ENCODE data around the gene TMEM106A. TPM values are rescaled to one million over a fixed set of nuclear protein-coding genes. Genes with fewer than 3 reads are reported as not detected.

Gene TMEM106A
- total and polyA plus RNA-seq, 2 of the 13 experiments (the other 11 are each of a cell fraction or from before 2014, with no cell fraction given): 16.9 to 35.9 TPM

- H3K79me2 ChIP-seq (ENCODE audit: insufficient read depth, low read length): peaks cover 54% of the 10 kb centered on the region
- H2AFZ ChIP-seq (ENCODE audit: low read length): no peak overlapping the region
- no peaks in the 10 kb centered on the region for H3K9me3 ChIP-seq (ENCODE audit: low read length)
- DNase-seq (ENCODE audit: low spot score) (peak; percentile 87), FAIRE-seq (peak; percentile 86), ATAC-seq (peak; percentile 75)
- ChIA-PET CTCF (ENCODE audit: low intra/inter-chr PET ratio, low total read pairs) (no interaction called here), POLR2A (interaction anchor here (0.6 to 2.6 kb wide), 4 partner anchors 8 to 139 kb away, joined by 3 to 31 read pairs (median 4); partner anchors contain the start of gene TMEM106A)
- under 1% methylated on average over 2 of the region's 2 CpGs for WGBS (ENCODE audit: low lambda C conversion rate)
- peaks cover 73% of the 10 kb centered on the region for H3K4me1 ChIP-seq (ENCODE audit: insufficient read depth, low read length)
- H4K20me1 ChIP-seq (ENCODE audit: insufficient read depth, low read length): no peaks in the 10 kb centered on the region
- no peaks in the 10 kb centered on the region; a peak in 1 of 5 replicates for H3K27me3 ChIP-seq (ENCODE audit: control insufficient read depth in 1 of 2, insufficient read depth in 2 of 2, low read length in 2 of 2)
- H3K36me3 ChIP-seq (replicated peaks in 1 of 2; ENCODE audit: control insufficient read depth in 1 of 2, insufficient read depth in 2 of 2, low read length in 2 of 2): peaks cover 9 to 38% of the 10 kb centered on the region in 2 experiments
- H3K9ac ChIP-seq (ENCODE audit: insufficient read depth, low read depth, low read length): peak overlapping the region; percentile 63
- intact Hi-C loops (cut with micrococcal nuclease; ENCODE audit: unreplicated experiment): no loop called here
- peak overlapping the region; percentile 82 for H3K27ac ChIP-seq (ENCODE audit: extremely low read length, insufficient read depth, low read length)
- in situ Hi-C loops (cut with HindIII; ENCODE audit: extremely low pct_ligation_motif_present, low pct_unique_long_range_greater_than_20kb): no loop called here
- H3K4me3 ChIP-seq (replicated peaks in 1 of 3; ENCODE audit: insufficient read depth in 1 of 3, low read depth in 2 of 3, low read length in 3 of 3): peak overlapping the region; percentile 19 to 40 (median 38); a peak in 5 of 6 replicates
- peak overlapping the region; percentile 71 for H3K4me2 ChIP-seq (ENCODE audit: low read depth, low read length)
- no TSS peak for BruUV-seq (replicated peaks)
- TF ChIP-seq GATA4 (IDR thresholded peaks at IDR 0.05; ENCODE audit: borderline replicate concordance, low read depth) (0 out of 2 replicates have a peak, but pooled peaks have one; percentile 20), SOX13 (IDR thresholded peaks at IDR 0.05) (no peak), SOX13 (CRISPR knock-in tag; conservative IDR thresholded peaks at IDR 0.05 in 1 of 2, IDR thresholded peaks at IDR 0.05 in 1 of 2) (peak in 1 of 2 experiments; percentile 80; a peak in 2 of 4 replicates), ZBTB1 (CRISPR knock-in tag; IDR thresholded peaks at IDR 0.05; ENCODE audit: borderline replicate concordance) (no peak), ZNF720 (CRISPR knock-in tag; IDR thresholded peaks at IDR 0.05) (no peak), PPARG (CRISPR knock-in tag; conservative IDR thresholded peaks at IDR 0.05) (peak; percentile 97), MEF2D (CRISPR knock-in tag; IDR thresholded peaks at IDR 0.05) (peak; percentile 29; the same call in 1 of the 2 replicates), GMEB1 (CRISPR knock-in tag; IDR thresholded peaks at IDR 0.05; ENCODE audit: borderline replicate concordance) (no peak), PAXIP1 (CRISPR knock-in tag; conservative IDR thresholded peaks at IDR 0.05) (peak; percentile 98), TFAP4 (IDR thresholded peaks at IDR 0.05; ENCODE audit: borderline replicate concordance, low read depth) (peak; percentile 75; the same call in 1 of the 2 replicates), ZEB1 (IDR thresholded peaks at IDR 0.05; ENCODE audit: insufficient replicate concordance, low read depth) (peak; percentile 100), EHMT2 (IDR thresholded peaks at IDR 0.05; ENCODE audit: borderline replicate concordance, low read depth, low read length) (0 out of 2 replicates have a peak, but pooled peaks have one; percentile 22), ZKSCAN8 (CRISPR knock-in tag; IDR thresholded peaks at IDR 0.05; ENCODE audit: borderline replicate concordance) (peak; percentile 71; the same call in 1 of the 2 replicates), FOXP1 (IDR thresholded peaks at IDR 0.05) (no peak), FOXP1 (CRISPR knock-in tag; IDR thresholded peaks at IDR 0.05) (peak; percentile 67; the same call in 1 of the 2 replicates), FOXA1 (IDR thresholded peaks at IDR 0.05) (no peak), FOXA1 (CRISPR knock-in tag; IDR thresholded peaks at IDR 0.05) (peak; percentile 61; the same call in 1 of the 2 replicates), XBP1 (CRISPR knock-in tag; IDR thresholded peaks at IDR 0.05) (no peak), RAD21 (CRISPR knock-in tag; IDR thresholded peaks at IDR 0.05) (no peak), RARA (CRISPR knock-in tag; IDR thresholded peaks at IDR 0.05) (0 out of 2 replicates have a peak, but pooled peaks have one; percentile 47), ZSCAN31 (CRISPR knock-in tag; IDR thresholded peaks at IDR 0.05; ENCODE audit: low read depth) (no peak)
These were observed 35.5 kb upstream of the TMEM106A start for GRCh38 chr17:43176119-43176570.

Measured in HepG2 (cell line).